ENCODE results near the gene IRX1. TPM values are rescaled to one million over a fixed set of nuclear protein-coding genes. Genes with fewer than 3 reads are reported as not detected.

IRX1 gene
- total RNA-seq, 4 donors from 2014 or later: not detected

DNA sequence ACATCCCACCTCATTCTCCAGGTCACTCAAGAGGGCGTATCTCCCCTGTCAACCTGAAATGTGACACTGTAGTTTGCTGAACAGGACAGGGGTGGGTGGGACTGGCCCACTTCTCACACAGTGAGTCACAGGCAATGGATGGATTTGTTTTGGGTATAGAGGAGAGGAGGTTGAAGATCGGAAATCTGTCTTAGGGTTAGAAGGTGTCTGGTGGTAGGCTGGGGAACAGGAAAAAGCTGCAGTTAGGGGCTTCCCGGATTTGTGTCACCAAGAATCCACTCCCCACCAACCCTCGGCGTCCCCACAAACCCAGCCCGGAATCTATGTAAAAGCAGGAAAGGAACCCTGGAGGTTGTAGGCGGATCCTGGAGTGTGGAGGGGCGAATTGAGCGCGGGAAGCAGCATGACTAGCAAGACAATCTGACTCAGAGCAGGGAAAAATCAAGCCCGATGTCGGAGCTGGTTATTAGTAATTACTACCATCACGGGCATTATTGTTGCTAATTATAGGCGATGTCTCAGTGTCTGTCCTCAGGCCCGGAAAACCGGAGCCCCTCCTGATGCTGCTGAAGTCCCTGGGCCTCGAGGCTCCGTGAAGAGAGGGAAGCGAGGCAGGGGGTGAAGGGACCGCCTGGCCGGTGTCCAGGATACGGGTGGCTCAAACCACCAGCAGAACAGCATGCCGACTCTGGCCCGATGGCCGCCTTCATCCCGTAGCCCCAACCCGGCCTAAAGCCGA is 1.7 kb upstream of the IRX1 start:
- intact Hi-C loops (cut with DNase I; ENCODE audit: low total_unique reads): no loop called here
- no peak overlapping the region for H3K4me3 ChIP-seq
- peaks cover 0 to 15% of the 10 kb centered on the region in 2 donors for H3K4me1 ChIP-seq
- TF ChIP-seq, protein P1, sequence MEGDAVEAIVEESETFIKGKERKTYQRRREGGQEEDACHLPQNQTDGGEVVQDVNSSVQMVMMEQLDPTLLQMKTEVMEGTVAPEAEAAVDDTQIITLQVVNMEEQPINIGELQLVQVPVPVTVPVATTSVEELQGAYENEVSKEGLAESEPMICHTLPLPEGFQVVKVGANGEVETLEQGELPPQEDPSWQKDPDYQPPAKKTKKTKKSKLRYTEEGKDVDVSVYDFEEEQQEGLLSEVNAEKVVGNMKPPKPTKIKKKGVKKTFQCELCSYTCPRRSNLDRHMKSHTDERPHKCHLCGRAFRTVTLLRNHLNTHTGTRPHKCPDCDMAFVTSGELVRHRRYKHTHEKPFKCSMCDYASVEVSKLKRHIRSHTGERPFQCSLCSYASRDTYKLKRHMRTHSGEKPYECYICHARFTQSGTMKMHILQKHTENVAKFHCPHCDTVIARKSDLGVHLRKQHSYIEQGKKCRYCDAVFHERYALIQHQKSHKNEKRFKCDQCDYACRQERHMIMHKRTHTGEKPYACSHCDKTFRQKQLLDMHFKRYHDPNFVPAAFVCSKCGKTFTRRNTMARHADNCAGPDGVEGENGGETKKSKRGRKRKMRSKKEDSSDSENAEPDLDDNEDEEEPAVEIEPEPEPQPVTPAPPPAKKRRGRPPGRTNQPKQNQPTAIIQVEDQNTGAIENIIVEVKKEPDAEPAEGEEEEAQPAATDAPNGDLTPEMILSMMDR (IDR thresholded peaks at IDR 0.05): no peak
- TF ChIP-seq POLR2A (IDR thresholded peaks at IDR 0.05): no peak
- H3K27me3 ChIP-seq: peaks cover 0 to 81% of the 10 kb centered on the region in 2 donors
- no peaks in the 10 kb centered on the region for H3K36me3 ChIP-seq
- H3K27ac ChIP-seq: no peak overlapping the region
- H3K9me3 ChIP-seq: no peaks in the 10 kb centered on the region
- DNase-seq: no peak

DNA sequence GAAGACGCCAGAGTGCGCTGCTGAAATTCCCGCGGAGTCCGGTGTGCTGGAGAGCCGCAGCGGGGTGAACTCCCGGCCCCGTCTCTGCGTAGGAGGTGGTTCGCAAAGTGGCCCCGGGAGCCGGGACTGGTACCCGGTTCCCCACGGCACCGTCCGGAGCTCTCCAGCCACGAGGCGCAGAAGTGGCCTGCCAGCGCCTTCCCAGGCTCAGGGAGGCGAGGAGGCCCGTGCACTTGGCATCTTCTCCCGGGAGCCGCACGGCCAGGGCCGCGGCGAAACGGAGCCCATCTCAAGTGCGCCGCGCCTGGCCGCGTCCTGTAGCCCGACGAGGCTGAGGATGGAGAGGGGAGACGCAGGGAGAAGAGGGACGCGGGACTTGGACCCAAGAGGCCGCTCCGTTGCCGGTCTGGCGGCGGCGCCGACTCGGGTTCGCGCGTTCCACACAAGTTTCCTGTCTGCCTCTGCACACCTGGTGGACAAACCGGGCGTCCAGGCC is 1.1 kb upstream of the IRX1 start:
- H3K4me3 ChIP-seq: no peak overlapping the region
- no peaks in the 10 kb centered on the region for H3K9me3 ChIP-seq
- TF ChIP-seq, protein P1 (IDR thresholded peaks at IDR 0.05): no peak
- no peak for TF ChIP-seq POLR2A (IDR thresholded peaks at IDR 0.05)
- no peak overlapping the region for H3K27ac ChIP-seq
- peaks cover 0 to 15% of the 10 kb centered on the region in 2 donors for H3K4me1 ChIP-seq
- DNase-seq: no peak
- intact Hi-C loops (cut with DNase I; ENCODE audit: low total_unique reads): no loop called here
- H3K27me3 ChIP-seq: peaks cover 0 to 79% of the 10 kb centered on the region in 2 donors
- H3K36me3 ChIP-seq: no peaks in the 10 kb centered on the region

DNA sequence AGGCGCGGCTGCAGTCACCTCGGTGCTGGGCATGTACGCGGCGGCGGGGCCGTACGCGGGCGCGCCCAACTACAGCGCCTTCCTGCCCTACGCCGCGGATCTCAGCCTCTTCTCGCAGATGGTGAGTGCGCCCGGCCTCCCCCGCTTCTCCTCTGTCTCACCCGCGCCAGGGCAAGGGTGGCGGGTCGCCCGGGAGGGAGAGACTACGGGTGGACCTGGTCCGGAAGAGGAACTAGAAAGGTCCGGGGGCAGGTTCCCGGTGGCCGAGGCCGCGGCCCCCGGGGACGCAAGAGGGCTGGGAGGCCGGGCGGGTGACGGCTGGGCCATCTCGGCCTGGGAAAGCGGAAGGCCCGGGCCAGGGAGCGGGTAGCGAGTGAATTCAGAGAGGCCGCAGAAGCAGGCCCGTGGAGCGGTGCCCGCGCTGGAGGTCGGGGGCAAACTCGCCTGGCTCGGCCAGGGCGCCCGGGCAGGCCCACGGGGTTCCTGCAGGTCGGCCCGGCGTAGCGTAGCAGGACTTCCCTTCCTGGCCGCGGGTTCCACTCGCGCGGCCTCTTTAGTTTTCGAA is 711 bp downstream of the IRX1 start:
- H3K27ac ChIP-seq: no peak overlapping the region
- no peaks in the 10 kb centered on the region for H3K9me3 ChIP-seq
- H3K4me3 ChIP-seq: no peak overlapping the region
- no peak for DNase-seq
- intact Hi-C loops (cut with DNase I; ENCODE audit: low total_unique reads): no loop called here
- H3K36me3 ChIP-seq: no peaks in the 10 kb centered on the region
- no peak for TF ChIP-seq POLR2A (IDR thresholded peaks at IDR 0.05)
- peaks cover 0 to 77% of the 10 kb centered on the region in 2 donors for H3K27me3 ChIP-seq
- H3K4me1 ChIP-seq: peaks cover 0 to 11% of the 10 kb centered on the region in 2 donors

DNA sequence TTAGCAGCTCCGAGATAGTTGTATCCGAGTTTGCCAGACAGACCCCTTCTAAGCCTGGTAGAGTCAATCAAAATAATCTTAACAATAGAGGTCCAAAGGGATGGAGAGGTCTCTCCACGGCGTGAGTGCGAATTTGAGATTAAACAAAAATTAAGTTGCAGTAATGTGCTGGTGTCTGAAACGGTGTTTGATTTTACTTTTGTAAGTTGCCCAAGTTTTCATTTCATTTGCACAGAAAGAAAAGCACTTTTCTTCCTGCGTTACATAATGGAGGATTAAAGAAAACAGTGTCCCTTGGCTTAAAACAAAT is 1.2 kb downstream of the IRX1 start:
- peaks cover 0 to 11% of the 10 kb centered on the region in 2 donors for H3K4me1 ChIP-seq
- intact Hi-C loops (cut with DNase I; ENCODE audit: low total_unique reads): no loop called here
- no peaks in the 10 kb centered on the region for H3K36me3 ChIP-seq
- no peak overlapping the region for H3K27ac ChIP-seq
- TF ChIP-seq POLR2A (IDR thresholded peaks at IDR 0.05): no peak
- TF ChIP-seq, protein P1 (IDR thresholded peaks at IDR 0.05): no peak
- H3K9me3 ChIP-seq: no peaks in the 10 kb centered on the region
- peaks cover 0 to 78% of the 10 kb centered on the region in 2 donors for H3K27me3 ChIP-seq
- H3K4me3 ChIP-seq: no peak overlapping the region
- DNase-seq: no peak

DNA sequence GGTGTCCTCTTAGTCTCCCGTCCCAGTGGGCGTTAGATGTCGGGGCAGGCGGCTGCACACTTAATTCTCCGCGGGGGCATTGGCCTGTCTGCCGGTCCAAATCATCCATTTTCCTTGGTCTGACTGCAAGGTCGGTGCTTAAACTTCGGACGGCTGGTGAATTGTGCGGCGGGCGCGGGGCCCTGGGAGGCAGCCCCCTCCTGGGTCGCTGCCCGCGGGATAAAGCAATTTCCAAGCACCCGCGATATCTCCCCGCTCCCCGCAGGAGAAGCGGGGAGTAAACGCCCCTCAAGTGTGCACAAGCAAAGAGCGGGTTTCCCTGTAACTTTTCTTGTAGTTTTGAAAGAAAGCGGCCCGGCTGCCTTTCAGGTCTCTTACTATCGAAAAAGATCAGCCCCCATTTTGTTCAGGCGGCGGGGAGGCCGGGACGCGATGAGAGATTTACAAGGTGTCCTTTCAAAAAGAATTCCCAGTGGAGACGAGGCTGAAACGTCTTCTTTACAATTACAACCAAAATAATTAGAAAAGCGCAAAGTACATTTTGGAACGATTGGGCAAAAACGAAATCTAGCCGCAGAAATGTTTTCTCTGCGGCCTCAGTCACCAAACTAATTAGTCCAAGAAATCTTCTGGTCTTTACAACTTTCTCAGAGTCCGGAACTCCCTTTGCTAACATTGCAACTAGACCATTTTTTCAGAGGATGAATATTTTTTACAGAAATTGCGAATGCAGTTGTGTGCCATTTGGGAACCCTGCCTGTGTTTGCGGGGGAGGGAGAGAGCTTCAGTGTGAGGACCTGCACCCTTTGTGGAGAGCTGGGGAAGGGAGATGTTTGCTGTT is 1.8 kb downstream of the IRX1 start:
- Histone ChIP-seq H3K9me3 (no peaks in the 10 kb centered on the region), H3K36me3 (no peaks in the 10 kb centered on the region), H3K4me3 (no peak overlapping the region), H3K27ac (no peak overlapping the region), H3K27me3 (peaks cover 0 to 78% of the 10 kb centered on the region in 2 donors), H3K4me1 (peaks cover 0 to 11% of the 10 kb centered on the region in 2 donors)
- DNase-seq: no peak
- TF ChIP-seq, protein P1 (IDR thresholded peaks at IDR 0.05): no peak
- no peak for TF ChIP-seq POLR2A (IDR thresholded peaks at IDR 0.05)
- intact Hi-C loops (cut with DNase I; ENCODE audit: low total_unique reads): no loop called here
